ENCODE measurements around the gene RHD. TPM values are rescaled to one million over a fixed set of nuclear protein-coding genes. Genes with fewer than 3 reads are reported as not detected.
"Not testable (repeated sequence)": the region's sequence is repeated elsewhere in the genome, so short reads cannot be mapped to it uniquely, and the experiment has no call there.

Gene RHD
- total RNA-seq, 2 donors from 2014 or later: not detected

GRCh38 chr1:25369241-25369640 is 96.9 kb downstream of the RHD start:
- Histone ChIP-seq H3K27ac (no peak overlapping the region), H3K9me3 (no peaks in the 10 kb centered on the region), H3K4me1 (ENCODE audit: control insufficient read depth in 1 of 2, low read depth in 2 of 2) (no peaks in the 10 kb centered on the region), H3K36me3 (no peaks in the 10 kb centered on the region), H3K27me3 (replicated peaks; ENCODE audit: insufficient read depth) (no peaks in the 10 kb centered on the region), H3K4me3 (no peak overlapping the region)
- ATAC-seq (ENCODE audit: insufficient number of reproducible peaks, low FRiP score, low read depth) (no peak), DNase-seq (ENCODE audit: low spot score) (no peak)
- no peak for TF ChIP-seq CTCF (IDR thresholded peaks at IDR 0.05)

- not testable (repeated sequence) for H3K9me3 ChIP-seq; H3K4me3 ChIP-seq; H3K4me1 ChIP-seq (ENCODE audit: control insufficient read depth in 1 of 2, low read depth in 2 of 2); ATAC-seq (ENCODE audit: insufficient number of reproducible peaks, low FRiP score, low read depth); H3K27ac ChIP-seq; DNase-seq (ENCODE audit: low spot score); H3K36me3 ChIP-seq; H3K27me3 ChIP-seq (replicated peaks; ENCODE audit: insufficient read depth)
Measured at GRCh38 chr1:25369691-25370271, 97.5 kb downstream of the RHD start.

GRCh38 chr1:25371757-25372156 is 99.4 kb downstream of the RHD start:
- not testable (repeated sequence) for H3K36me3 ChIP-seq; H3K27me3 ChIP-seq (replicated peaks; ENCODE audit: insufficient read depth); H3K4me1 ChIP-seq (ENCODE audit: control insufficient read depth in 1 of 2, low read depth in 2 of 2); ATAC-seq (ENCODE audit: insufficient number of reproducible peaks, low FRiP score, low read depth); H3K27ac ChIP-seq; DNase-seq (ENCODE audit: low spot score); H3K4me3 ChIP-seq; H3K9me3 ChIP-seq

GRCh38 chr1:25378367-25378766 is 106.1 kb downstream of the RHD start:
- H3K27me3 ChIP-seq (replicated peaks; ENCODE audit: insufficient read depth); H3K4me1 ChIP-seq (ENCODE audit: control insufficient read depth in 1 of 2, low read depth in 2 of 2); H3K36me3 ChIP-seq; H3K27ac ChIP-seq; H3K9me3 ChIP-seq; H3K4me3 ChIP-seq; DNase-seq (ENCODE audit: low spot score); ATAC-seq (ENCODE audit: insufficient number of reproducible peaks, low FRiP score, low read depth): not testable (repeated sequence)

Other genes with a start within 250 kb of the RHD start
- gene SYF2, start 40.0 kb upstream of the RHD start, total RNA-seq: 10 to 100 TPM; 34.9 to 53.9 TPM
- 100 to 1,000 TPM; 193 to 208 TPM for gene RSRP1, start 25.1 kb upstream of the RHD start, total RNA-seq
- 100 to 1,000 TPM in 1 of 2 donors, 10 to 100 TPM in 1; 93.7 to 111 TPM for gene TMEM50A, start 65.8 kb downstream of the RHD start, total RNA-seq
- gene RHCE, start 148.3 kb downstream of the RHD start, total RNA-seq: not detected
- 10 to 100 TPM; 15.2 to 18.8 TPM for gene MACO1, start 158.4 kb downstream of the RHD start, total RNA-seq